HUES64 (cell line): ENCODE measurements around the gene GHITM.
"Not testable (repeated sequence)": the region's sequence is repeated elsewhere in the genome, so short reads cannot be mapped to it uniquely, and the experiment has no call there.

Experiments used
- H3K27ac ChIP-seq: 2 replicates; pipeline ENCODE4 v1.7.0; 2013; ENCODE audit warnings: low read depth, low read length, inconsistent platforms
- H3K27me3 ChIP-seq: 2 replicates; pipeline ENCODE4 v1.6.1; 2013; ENCODE audit warnings: mild to moderate bottlenecking, low read length; ENCODE audit not compliant: insufficient read depth
- H3K36me3 ChIP-seq: 2 replicates; pipeline ENCODE4 v1.6.1; 2013; ENCODE audit warnings: mild to moderate bottlenecking, low read length; ENCODE audit not compliant: insufficient read depth
- H3K4me1 ChIP-seq: 2 replicates; pipeline ENCODE4 v1.6.1; 2013; ENCODE audit warnings: mild to moderate bottlenecking, low read length, moderate library complexity; ENCODE audit not compliant: insufficient read depth
- H3K4me3 ChIP-seq: 2 replicates; pipeline ENCODE4 v1.5.1; 2013; ENCODE audit warnings: mild to moderate bottlenecking, low read length, moderate library complexity
- H3K9ac ChIP-seq: 2 replicates; pipeline ENCODE4 v1.6.1; 2013; ENCODE audit warnings: mild to moderate bottlenecking, low read depth, low read length
- H3K9me3 ChIP-seq: 2 replicates; pipeline ENCODE4 v1.6.1; 2013; ENCODE audit warnings: low read depth, low read length; ENCODE audit not compliant: insufficient read depth
- WGBS: fragments of 150-250, 120-280 bp; methylation state at CpG from one replicate; pipeline ENCODE4 v1.1.7; 2013; ENCODE audit warnings: missing lambda C conversion rate; 5-methylcytosine and 5-hydroxymethylcytosine counted together

GHITM gene

GRCh38 chr10:84148006-84148597, 8.8 kb downstream of the GHITM start:
- WGBS = 73% methylated on average over 8 of the region's 9 CpGs
- not testable (repeated sequence) for H3K9ac ChIP-seq, H3K9me3 ChIP-seq, H3K4me1 ChIP-seq, H3K27ac ChIP-seq, H3K4me3 ChIP-seq, H3K27me3 ChIP-seq
- H3K36me3 ChIP-seq = peaks cover 95% of the 10 kb centered on the region

- Histone ChIP-seq H3K27ac (no peak overlapping the region), H3K36me3 (peaks cover 91% of the 10 kb centered on the region), H3K4me1 (no peaks in the 10 kb centered on the region), H3K27me3 (no peaks in the 10 kb centered on the region), H3K9me3 (no peaks in the 10 kb centered on the region), H3K4me3 (no peak overlapping the region), H3K9ac (no peak overlapping the region)
- WGBS = 99% methylated on average over 2 of the region's 2 CpGs
Measured at GRCh38 chr10:84149854-84150253, 10.5 kb downstream of the GHITM start.

- no peak overlapping the region for H3K9ac ChIP-seq
- no peaks in the 10 kb centered on the region for H3K9me3 ChIP-seq
- H3K27ac ChIP-seq = no peak overlapping the region
- no peak overlapping the region for H3K4me3 ChIP-seq
- peaks cover 66% of the 10 kb centered on the region for H3K36me3 ChIP-seq
- H3K4me1 ChIP-seq = no peaks in the 10 kb centered on the region; the same call in 1 of the 2 replicates
- H3K27me3 ChIP-seq = no peaks in the 10 kb centered on the region
Measured at GRCh38 chr10:84152769-84153168, 13.5 kb downstream of the GHITM start.

DNA sequence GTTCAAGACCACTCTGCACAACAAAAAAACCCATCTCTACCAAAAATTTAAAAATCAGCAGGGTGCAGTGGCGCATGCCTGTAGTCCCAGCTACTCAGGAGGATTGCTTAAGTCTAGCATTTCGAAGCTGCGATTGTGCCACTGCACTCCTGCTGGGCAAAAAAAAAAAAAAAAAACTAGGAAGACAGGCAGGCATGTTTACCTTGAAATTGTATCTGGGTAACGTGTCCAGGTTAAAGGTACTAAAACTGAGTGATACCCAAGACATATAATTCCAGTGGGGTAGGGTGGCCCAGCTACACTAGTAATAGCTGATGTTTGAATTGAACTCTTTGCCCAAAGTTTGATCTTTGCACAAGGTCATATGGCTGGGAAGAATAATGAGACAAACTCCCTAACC, 16.2 kb downstream of the GHITM start:
- WGBS = 89% methylated on average over 4 of the region's 4 CpGs
- no peak overlapping the region for H3K27ac ChIP-seq
- no peak overlapping the region for H3K9ac ChIP-seq

GRCh38 chr10:84156009-84156408, 16.7 kb downstream of the GHITM start:
- H3K4me1 ChIP-seq = peaks cover 20% of the 10 kb centered on the region
- H3K4me3 ChIP-seq = no peak overlapping the region
- no peak overlapping the region for H3K9ac ChIP-seq
- no peaks in the 10 kb centered on the region for H3K27me3 ChIP-seq
- H3K36me3 ChIP-seq = peaks cover 39% of the 10 kb centered on the region
- H3K9me3 ChIP-seq = no peaks in the 10 kb centered on the region
- H3K27ac ChIP-seq = no peak overlapping the region
- WGBS = 100% methylated on average over 1 of the region's 2 CpGs

More for the DNA sequence above, 16.2 kb downstream of the GHITM start:
- peaks cover 15% of the 10 kb centered on the region for H3K4me1 ChIP-seq
- no peak overlapping the region for H3K4me3 ChIP-seq
- H3K27me3 ChIP-seq = no peaks in the 10 kb centered on the region
- H3K36me3 ChIP-seq = peaks cover 43% of the 10 kb centered on the region
- no peaks in the 10 kb centered on the region for H3K9me3 ChIP-seq

- Histone ChIP-seq H3K4me1 (peaks cover 24% of the 10 kb centered on the region), H3K4me3 (no peak overlapping the region), H3K27me3 (no peaks in the 10 kb centered on the region), H3K27ac (no peak overlapping the region), H3K9ac (no peak overlapping the region), H3K9me3 (no peaks in the 10 kb centered on the region), H3K36me3 (peaks cover 31% of the 10 kb centered on the region)
- 92% methylated on average over 10 of the region's 10 CpGs for WGBS
Measured at GRCh38 chr10:84156768-84157167, 17.5 kb downstream of the GHITM start.

DNA sequence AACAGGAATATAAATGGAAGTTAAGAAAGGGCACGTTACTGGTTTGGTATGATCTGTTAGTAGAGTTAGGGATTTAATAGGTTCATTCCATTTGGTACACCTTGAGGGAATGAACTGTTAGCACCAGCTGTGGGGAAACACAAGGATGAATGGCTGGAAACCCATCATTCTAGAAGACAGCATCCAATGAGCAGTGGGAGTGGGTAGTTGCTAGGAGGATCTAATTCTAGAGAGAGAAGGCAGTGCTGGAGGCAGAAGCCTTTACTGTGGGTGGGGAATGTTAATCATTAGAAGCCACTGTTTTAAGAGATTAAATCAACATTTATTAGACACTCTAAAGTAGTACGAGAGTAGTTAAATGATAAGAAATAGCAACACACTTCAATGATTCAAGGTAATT, 18.8 kb downstream of the GHITM start:
- H3K27ac ChIP-seq = no peak overlapping the region
- no peaks in the 10 kb centered on the region for H3K27me3 ChIP-seq
- peaks cover 29% of the 10 kb centered on the region for H3K4me1 ChIP-seq
- H3K36me3 ChIP-seq = peaks cover 18% of the 10 kb centered on the region
- no peaks in the 10 kb centered on the region for H3K9me3 ChIP-seq
- no peak overlapping the region for H3K9ac ChIP-seq
- WGBS = 93% methylated on average over 1 of the region's 2 CpGs
- no peak overlapping the region for H3K4me3 ChIP-seq

DNA sequence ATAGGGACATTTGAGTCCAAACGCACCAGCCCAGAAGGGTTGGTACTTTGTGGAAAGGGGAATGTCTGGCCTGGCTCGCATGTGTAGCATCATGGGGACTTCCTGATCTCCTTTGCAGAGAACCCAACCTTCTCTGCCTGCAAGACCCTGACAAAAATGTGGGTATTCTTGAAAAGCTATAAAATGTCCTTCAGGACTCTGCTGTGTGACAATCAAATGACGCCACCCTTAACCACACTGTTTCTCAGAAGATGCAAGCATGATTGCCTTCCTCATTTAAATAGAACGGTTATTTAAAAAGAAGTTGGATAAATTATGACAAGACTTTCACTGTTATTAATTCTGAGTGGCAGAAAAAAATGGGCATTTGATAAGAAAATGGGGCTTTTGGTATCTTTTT, 19.2 kb downstream of the GHITM start:
- 95% methylated on average over 4 of the region's 4 CpGs for WGBS
- H3K36me3 ChIP-seq = peaks cover 13% of the 10 kb centered on the region
- no peak overlapping the region for H3K27ac ChIP-seq
- no peak overlapping the region for H3K9ac ChIP-seq
- H3K4me1 ChIP-seq = peaks cover 33% of the 10 kb centered on the region
- H3K27me3 ChIP-seq = no peaks in the 10 kb centered on the region
- H3K4me3 ChIP-seq = no peak overlapping the region
- H3K9me3 ChIP-seq = no peaks in the 10 kb centered on the region

DNA sequence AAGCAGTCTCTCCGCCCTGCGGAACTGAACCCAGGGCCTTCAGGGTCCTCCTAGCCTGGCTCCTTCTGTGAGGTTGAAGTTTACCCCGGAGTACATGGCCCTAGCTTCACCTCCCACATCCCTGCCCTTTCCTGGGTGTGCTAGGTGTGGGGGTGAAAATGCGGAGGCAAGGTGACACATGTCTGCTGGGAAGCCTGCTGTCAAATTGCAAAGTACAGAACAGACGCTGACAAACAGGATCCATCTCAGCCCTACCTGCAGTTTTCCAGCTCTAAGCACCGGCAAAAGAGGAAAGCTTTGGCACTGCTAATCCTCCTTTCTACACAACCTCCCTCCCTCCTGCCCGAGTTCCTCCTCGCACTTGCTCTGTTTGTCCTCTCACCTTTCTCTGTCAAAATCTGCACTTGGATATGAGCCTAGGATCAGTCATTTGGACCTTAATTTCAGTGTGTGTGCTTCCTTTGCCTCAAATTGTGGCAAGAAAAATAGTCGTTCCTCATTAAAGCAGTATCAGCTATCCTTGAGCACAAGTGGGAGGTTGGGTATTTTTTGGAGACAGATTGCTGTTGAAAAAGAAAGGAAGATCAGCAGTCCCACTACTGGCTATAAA, 19.9 kb downstream of the GHITM start:
- Histone ChIP-seq H3K4me3 (no peak overlapping the region), H3K9me3 (no peaks in the 10 kb centered on the region), H3K27me3 (no peaks in the 10 kb centered on the region), H3K4me1 (peaks cover 38% of the 10 kb centered on the region), H3K27ac (no peak overlapping the region), H3K9ac (no peak overlapping the region), H3K36me3 (peaks cover 7% of the 10 kb centered on the region)
- WGBS = 65% methylated on average over 8 of the region's 9 CpGs

DNA sequence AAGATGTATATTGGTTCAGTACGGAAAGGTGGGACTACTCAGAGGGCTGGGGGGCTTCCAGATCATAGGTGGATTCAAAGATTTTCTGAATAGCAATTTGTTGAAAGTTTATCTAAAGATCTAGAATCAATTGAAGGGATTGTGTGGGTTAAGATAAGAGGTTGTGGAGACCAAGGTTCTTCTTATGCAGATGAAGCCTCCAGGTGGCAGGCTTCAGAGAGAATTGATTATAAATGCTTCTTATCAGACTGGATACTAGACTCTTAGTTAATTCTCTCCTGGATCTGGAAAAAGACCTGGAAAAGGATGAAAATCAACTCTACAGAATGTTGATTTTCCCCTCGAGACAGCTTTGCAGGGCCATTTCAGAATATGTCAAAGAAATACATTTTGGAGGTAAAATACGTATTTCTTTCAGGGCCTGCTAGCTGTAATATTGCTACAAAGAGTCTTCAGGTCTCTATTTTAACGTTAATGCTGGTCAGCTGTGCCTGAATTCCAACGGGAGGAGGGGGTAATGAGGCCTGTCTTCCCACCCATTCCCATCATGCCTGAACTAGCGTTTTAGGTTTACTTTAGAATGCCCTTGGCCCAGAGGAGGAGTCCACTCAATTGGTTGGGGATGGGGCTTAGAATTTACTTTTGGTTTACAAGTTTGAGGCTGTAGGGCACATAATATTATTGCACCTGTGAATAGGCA, 21.5 kb downstream of the GHITM start:
- H3K4me1 ChIP-seq = peaks cover 47% of the 10 kb centered on the region
- 46% methylated on average over 6 of the region's 6 CpGs for WGBS
- H3K36me3 ChIP-seq = no peaks in the 10 kb centered on the region
- H3K27me3 ChIP-seq = no peaks in the 10 kb centered on the region
- H3K9me3 ChIP-seq = no peaks in the 10 kb centered on the region
- H3K9ac ChIP-seq = no peak overlapping the region
- H3K27ac ChIP-seq = no peak overlapping the region; the same call in 1 of the 2 replicates
- H3K4me3 ChIP-seq = no peak overlapping the region

- Histone ChIP-seq H3K4me3 (no peak overlapping the region), H3K27ac (no peak overlapping the region), H3K36me3 (no peaks in the 10 kb centered on the region), H3K9me3 (no peaks in the 10 kb centered on the region), H3K27me3 (no peaks in the 10 kb centered on the region), H3K9ac (no peak overlapping the region), H3K4me1 (peaks cover 45% of the 10 kb centered on the region)
- WGBS = 65% methylated on average over 2 of the region's 2 CpGs
Measured at GRCh38 chr10:84163996-84164395, 24.7 kb downstream of the GHITM start.
